B cell (primary cell): ENCODE results near the gene PLXNA3. TPM values are rescaled to one million over a fixed set of nuclear protein-coding genes. Genes with fewer than 3 reads are reported as not detected.

Source experiments
- ATAC-seq: fragments of 200-7000 bp; cut with Tn5 transposase; one replicate; pipeline ENCODE4 v1.10.0; 2021; ENCODE audit warnings: low read depth, mild to moderate bottlenecking, moderate number of reproducible peaks, moderate library complexity
- CTCF ChIA-PET: fragments of 350-600 bp; sonication (Branson Sonifier 250); formaldehyde crosslinking; loops from one replicate; lab custom pipeline; 2021; ENCODE audit warnings: antibody characterized with exemption, inconsistent platforms; lab: Charles Lee
- POLR2A ChIA-PET: fragments of 350-600 bp; sonication (Branson Sonifier 250); formaldehyde crosslinking; loops from one replicate; lab custom pipeline; 2021; ENCODE audit warnings: antibody characterized with exemption; lab: Charles Lee
- DNase-seq: peaks from one replicate; pipeline ENCODE4 v3.0.0; 2013
- H2AFZ ChIP-seq: 2 replicates; pipeline ENCODE4 v1.6.1; 2012; ENCODE audit warnings: mild to moderate bottlenecking, low read depth, low read length; ENCODE audit not compliant: insufficient read depth, poor library complexity, severe bottlenecking
- H3K27ac ChIP-seq, 2 donors: 1 replicate in 1 of 2; 2 replicates in 1 of 2; pipeline ENCODE4 v1.5.1; 2012 to 2013; ENCODE audit warnings: low read length in 2 of 2, mild to moderate bottlenecking in 2 of 2, moderate library complexity in 1 of 2
- H3K27me3 ChIP-seq, 4 experiments: fragments of 200-600 bp in 1 of 4; sonication (generic) in 1 of 4; replicated peaks in 1 of 4; 1 replicate in 2 of 4; 2 replicates in 2 of 4; pipeline versions ENCODE4 v1.6.1 to v1.7.0; 2013 to 2016; ENCODE audit warnings: low read length in 3 of 4, mild to moderate bottlenecking in 2 of 4, mixed read lengths in 1 of 4, moderate library complexity in 1 of 4; ENCODE audit not compliant: insufficient read depth in 4 of 4, control insufficient read depth in 3 of 4; ENCODE audit errors: control extremely low read depth in 1 of 4
- H3K36me3 ChIP-seq, 2 experiments: replicated peaks in 1 of 2; 1 replicate in 1 of 2; 2 replicates in 1 of 2; pipeline versions ENCODE4 v1.6.1 to v1.7.1; 2013; ENCODE audit warnings: low read length in 1 of 2; ENCODE audit not compliant: insufficient read depth in 2 of 2, control insufficient read depth in 1 of 2; ENCODE audit errors: control extremely low read depth in 1 of 2, extremely low read depth in 1 of 2
- H3K4me1 ChIP-seq, 2 donors: fragments of 200-600 bp in 1 of 2; sonication (generic) in 1 of 2; 1 replicate in 1 of 2; 2 replicates in 1 of 2; pipeline versions ENCODE4 v1.5.1 to v1.6.1; 2013 to 2017; ENCODE audit warnings: low read length in 2 of 2; ENCODE audit not compliant: control insufficient read depth in 2 of 2, insufficient read depth in 2 of 2
- H3K4me2 ChIP-seq: replicated peaks from 2 replicates; pipeline ENCODE3; 2012; ENCODE audit warnings: mild to moderate bottlenecking, low read depth, low read length; ENCODE audit not compliant: poor library complexity, severe bottlenecking
- H3K4me3 ChIP-seq, 5 experiments: fragments of 200-600 bp in 1 of 5; sonication (generic) in 1 of 5; 1 replicate in 3 of 5; 2 replicates in 2 of 5; pipeline versions ENCODE4 v1.5.1 to v1.7.0; 2011 to 2016; ENCODE audit warnings: low read length in 4 of 5, mild to moderate bottlenecking in 4 of 5, low read depth in 2 of 5, control low read depth in 1 of 5, moderate library complexity in 1 of 5; ENCODE audit not compliant: insufficient read depth in 1 of 5; ENCODE audit errors: control extremely low read depth in 1 of 5, extremely low read depth in 1 of 5
- H3K79me2 ChIP-seq: fragments of 200-600 bp; sonication (generic); one replicate; pipeline ENCODE4 v1.6.0; 2016; ENCODE audit warnings: low read length; ENCODE audit not compliant: control insufficient read depth, insufficient read depth
- H3K9ac ChIP-seq: fragments of 200-600 bp; sonication (generic); 2 replicates; pipeline ENCODE4 v1.6.1; 2017; ENCODE audit warnings: mild to moderate bottlenecking, low read length, moderate library complexity
- H3K9me3 ChIP-seq, 3 donors: one replicate each; pipeline versions ENCODE4 v1.6.1 to v1.7.1; 2013; ENCODE audit warnings: low read length in 2 of 3; ENCODE audit not compliant: control insufficient read depth in 2 of 3, insufficient read depth in 1 of 3; ENCODE audit errors: control extremely low read depth in 1 of 3
- H4K20me1 ChIP-seq: 2 replicates; pipeline ENCODE4 v1.6.0; 2012; ENCODE audit warnings: mild to moderate bottlenecking, low read length; ENCODE audit not compliant: insufficient read depth, control insufficient read depth, poor library complexity, severe bottlenecking
- H3K27ac Mint-ChIP-seq: one replicate; pipeline ENCODE4 v1.8.0; 2021; ENCODE audit warnings: mixed read lengths
- H3K27me3 Mint-ChIP-seq: one replicate; pipeline ENCODE4 v1.8.0; 2021; ENCODE audit warnings: mixed read lengths
- H3K4me1 Mint-ChIP-seq: one replicate; pipeline ENCODE4 v1.8.0; 2021; ENCODE audit warnings: mixed read lengths
- H3K4me3 Mint-ChIP-seq: one replicate; pipeline ENCODE4 v1.8.0; 2021; ENCODE audit warnings: mixed read lengths
- H3K9me3 Mint-ChIP-seq: one replicate; pipeline ENCODE4 v1.8.0; 2022; ENCODE audit warnings: mixed read lengths; ENCODE audit not compliant: insufficient read depth
- CTCF ChIP-seq: fragments of 200-600 bp; IDR thresholded peaks from one replicate; pipeline ENCODE4 v1.8.0; 2022; ENCODE audit warnings: antibody characterized with exemption, mild to moderate bottlenecking
- EZH2 ChIP-seq: IDR thresholded peaks from 2 replicates; pipeline ENCODE4 v1.6.1; 2012; ENCODE audit warnings: borderline replicate concordance, low read depth, mild to moderate bottlenecking, moderate library complexity, low read length; ENCODE audit not compliant: insufficient read depth, poor library complexity, severe bottlenecking
- WGBS: methylation state at CpG from one replicate; pipeline ENCODE4 v1.1.5; 2013; ENCODE audit warnings: missing lambda C conversion rate; ENCODE audit not compliant: insufficient coverage; 5-methylcytosine and 5-hydroxymethylcytosine counted together
- intact Hi-C: fragments of 100-400 bp; cut with micrococcal nuclease; formaldehyde crosslinking; loops from one replicate; pipeline ENCODE4 v1.10.0; 2022
- polyA plus RNA-seq: library from polyadenylated mRNA; depleted of rRNA; stranded (reverse); fragments of >200 nt; gene quantifications from 2 replicates; pipeline ENCODE4 v1.2.3, GENCODE V29; 2012
- total RNA-seq, 2 donors: library from RNA; stranded (reverse); fragments of 120-200 nt in 1 of 2; gene quantifications; 1 replicate in 1 of 2; 2 replicates in 1 of 2; pipeline versions ENCODE4 v1.2.3 to v1.2.4, GENCODE V29; 2013 to 2022

Gene PLXNA3
- total and polyA plus RNA-seq, 2 donors (not counting 1 experiment from before 2014, with no cell fraction given), result 68.6 to 114 TPM

- Histone ChIP-seq H3K4me1 (peaks cover 4 to 16% of the 10 kb centered on the region in 2 donors), H3K27me3 (no peaks in the 10 kb centered on the region), H3K4me3 (peak overlapping the region in 1 of 5 experiments; percentile 61), H4K20me1 (no peaks in the 10 kb centered on the region), H3K9me3 (no peaks in the 10 kb centered on the region), H3K79me2 (peaks cover 6% of the 10 kb centered on the region), H2AFZ (no peak overlapping the region), H3K9ac (no peak overlapping the region), H3K36me3 (no peaks in the 10 kb centered on the region), H3K27ac (no peak overlapping the region), H3K4me2 (peak overlapping the region; percentile 80)
- Mint-ChIP-seq H3K27me3 (no peaks in the 10 kb centered on the region), H3K4me3 (no peak overlapping the region), H3K9me3 (no peaks in the 10 kb centered on the region), H3K4me1 (peaks cover 17% of the 10 kb centered on the region), H3K27ac (peak overlapping the region; percentile 15)
- WGBS, result 95% methylated on average over 14 of the region's 25 CpGs
- ChIA-PET POLR2A (interaction anchor here (0.8 to 2.5 kb wide), 5 partner anchors 10 to 119 kb away, joined by 3 to 13 read pairs (median 7); partner anchors contain the start of genes RPL10, SLC10A3 and UBL4A), CTCF (interaction anchor here (0.8 to 1.5 kb wide), 5 partner anchors 10 to 417 kb away, joined by 3 to 9 read pairs (median 5); partner anchors contain the start of genes RPL10 and SLC10A3)
- DNase-seq (no peak), ATAC-seq (no peak)
- intact Hi-C loops, result loop anchor here (5.0 kb wide), 3 partner anchors 60 to 145 kb away; partner anchors contain the start of genes FLNA, PLXNA3 and RPL10
- TF ChIP-seq CTCF (no peak), EZH2 (no peak)
Observed at GRCh38 chrX:154517101-154517781, 59.2 kb downstream of the PLXNA3 start.

- H3K27me3 ChIP-seq, result no peaks in the 10 kb centered on the region
- Mint-ChIP-seq H3K4me1 (peaks cover 12% of the 10 kb centered on the region), H3K27ac (no peak overlapping the region), H3K4me3 (no peak overlapping the region), H3K9me3 (no peaks in the 10 kb centered on the region), H3K27me3 (no peaks in the 10 kb centered on the region)
- no peaks in the 10 kb centered on the region for H3K36me3 ChIP-seq
- TF ChIP-seq EZH2, result no peak
- no peak for TF ChIP-seq CTCF
- no peak overlapping the region for H3K4me3 ChIP-seq
- H4K20me1 ChIP-seq, result no peaks in the 10 kb centered on the region
- POLR2A ChIA-PET, result interaction anchor here (1.5 kb wide), 1 partner anchor 8 kb away, joined by 6 read pairs; no protein-coding TSS in a partner anchor
- CTCF ChIA-PET, result no interaction called here
- intact Hi-C loops, result loop anchor here (5.0 kb wide), 3 partner anchors 62 to 147 kb away; partner anchors contain the start of genes FLNA, PLXNA3 and RPL10
- no peak overlapping the region for H2AFZ ChIP-seq
- no peak overlapping the region for H3K9ac ChIP-seq
- no peak for ATAC-seq
- no peak overlapping the region for H3K4me2 ChIP-seq
- peaks cover 4 to 16% of the 10 kb centered on the region in 2 donors for H3K4me1 ChIP-seq
- DNase-seq, result no peak
- no peaks in the 10 kb centered on the region for H3K79me2 ChIP-seq
- H3K27ac ChIP-seq, result no peak overlapping the region
- WGBS, result 100% methylated on average over 3 of the region's 8 CpGs
- no peaks in the 10 kb centered on the region for H3K9me3 ChIP-seq
Observed at GRCh38 chrX:154519389-154519788, 61.3 kb downstream of the PLXNA3 start.
